Stimulated activated CD4-positive, alpha-beta T cell treated with anti-CD3 and anti-CD28 coated beads, TNF-alpha, amount 100 ng/mL, for 1 hour (primary cell): ENCODE data around the gene PLK2.

Source experiments
- DNase-seq, 3 donors: peaks; one replicate each; pipeline ENCODE4 v3.0.0-alpha.2; 2020; ENCODE audit warnings: low read depth in 3 of 3, low spot score in 1 of 3

Gene PLK2

GRCh38 chr5:58460002-58460731 is at the start of gene PLK2:
Gene PLK2, minus strand, starts transcription at chr5:58460086. Its CDS starts 127 bp downstream, at chr5:58459959.
- DNase-seq: peak; percentile 85 to 93 (median 90)

GRCh38 chr5:58507715-58508114 is 47.8 kb upstream of the PLK2 start:
- DNase-seq: no peak

- no peak for DNase-seq
Measured at GRCh38 chr5:58505971-58506640, 46.2 kb upstream of the PLK2 start.

- no peak for DNase-seq
Measured at GRCh38 chr5:58505502-58505901, 45.6 kb upstream of the PLK2 start.

- DNase-seq: no peak
Measured at GRCh38 chr5:58504766-58505165, 44.9 kb upstream of the PLK2 start.

- DNase-seq: no peak
Measured at GRCh38 chr5:58503390-58504046, 43.6 kb upstream of the PLK2 start.

GRCh38 chr5:58501778-58502417 is 42.0 kb upstream of the PLK2 start:
- DNase-seq: no peak

GRCh38 chr5:58499941-58500340 is 40.1 kb upstream of the PLK2 start:
- no peak for DNase-seq

- DNase-seq: no peak
Measured at GRCh38 chr5:58499231-58499630, 39.3 kb upstream of the PLK2 start.

GRCh38 chr5:58498340-58498942 is 38.6 kb upstream of the PLK2 start:
- DNase-seq: no peak

GRCh38 chr5:58497921-58498320 is 38.0 kb upstream of the PLK2 start:
- no peak for DNase-seq

- no peak for DNase-seq
Measured at GRCh38 chr5:58497386-58497785, 37.5 kb upstream of the PLK2 start.

- no peak for DNase-seq
Measured at GRCh38 chr5:58496488-58496887, 36.6 kb upstream of the PLK2 start.

- no peak for DNase-seq
Measured at GRCh38 chr5:58493141-58493540, 33.3 kb upstream of the PLK2 start.

- DNase-seq: no peak
Measured at GRCh38 chr5:58491216-58491892, 31.5 kb upstream of the PLK2 start, which contains the start of gene GAPT. Gene GAPT, plus strand, starts transcription at chr5:58491435. Its CDS starts 3,102 bp downstream, at chr5:58494537.

GRCh38 chr5:58490402-58491050 is 30.6 kb upstream of the PLK2 start:
- DNase-seq: no peak

- DNase-seq: no peak
Measured at GRCh38 chr5:58486290-58486689, 26.4 kb upstream of the PLK2 start.

GRCh38 chr5:58484505-58484904 is 24.6 kb upstream of the PLK2 start:
- no peak for DNase-seq

- DNase-seq: no peak
Measured at GRCh38 chr5:58482536-58482935, 22.6 kb upstream of the PLK2 start.

- DNase-seq: no peak
Measured at GRCh38 chr5:58481828-58482227, 21.9 kb upstream of the PLK2 start.
